ENCODE data around the gene AGK. TPM values are rescaled to one million over a fixed set of nuclear protein-coding genes. Genes with fewer than 3 reads are reported as not detected.
A peak's percentile ranks its signal among the peaks of the same experiment; 100 is the strongest.
"Not testable (repeated sequence)": the region's sequence is repeated elsewhere in the genome, so short reads cannot be mapped to it uniquely, and the experiment has no call there.

The AGK gene
- total RNA-seq, 2 donors from 2014 or later = 32.7 to 33.9 TPM

GRCh38 chr7:141563956-141564623, 12.9 kb downstream of the AGK start:
- ATAC-seq (replicated peaks) = peak; percentile 96
- peak overlapping the region; percentile 87 for H3K27ac Mint-ChIP-seq
- peaks cover 100% of the 10 kb centered on the region for H3K36me3 Mint-ChIP-seq (ENCODE audit: low read depth)
- H3K27me3 Mint-ChIP-seq = no peaks in the 10 kb centered on the region
- H3K4me1 Mint-ChIP-seq = peaks cover 48% of the 10 kb centered on the region
- no peaks in the 10 kb centered on the region for H3K9me3 Mint-ChIP-seq
- peak overlapping the region; percentile 58 for H3K4me3 Mint-ChIP-seq

- peaks cover 44% of the 10 kb centered on the region for H3K4me1 Mint-ChIP-seq
- ATAC-seq (replicated peaks) = no peak
- no peaks in the 10 kb centered on the region for H3K27me3 Mint-ChIP-seq
- no peak overlapping the region for H3K27ac Mint-ChIP-seq
- H3K4me3 Mint-ChIP-seq = no peak overlapping the region
- H3K9me3 Mint-ChIP-seq = no peaks in the 10 kb centered on the region
- H3K36me3 Mint-ChIP-seq (ENCODE audit: low read depth) = peaks cover 94% of the 10 kb centered on the region
These were observed 16.2 kb downstream of the AGK start for GRCh38 chr7:141567432-141567831.

GRCh38 chr7:141568227-141568626, 17.0 kb downstream of the AGK start:
- Mint-ChIP-seq H3K4me1 (peaks cover 45% of the 10 kb centered on the region), H3K27me3 (no peaks in the 10 kb centered on the region), H3K9me3 (no peaks in the 10 kb centered on the region), H3K27ac (no peak overlapping the region), H3K36me3 (ENCODE audit: low read depth) (peaks cover 94% of the 10 kb centered on the region), H3K4me3 (no peak overlapping the region)
- ATAC-seq (replicated peaks) = no peak

GRCh38 chr7:141571059-141571458, 19.8 kb downstream of the AGK start:
- no peak overlapping the region for H3K4me3 Mint-ChIP-seq
- H3K4me1 Mint-ChIP-seq = peaks cover 20% of the 10 kb centered on the region
- ATAC-seq (replicated peaks) = peak; percentile 43
- no peaks in the 10 kb centered on the region for H3K27me3 Mint-ChIP-seq
- H3K9me3 Mint-ChIP-seq = peaks cover 12% of the 10 kb centered on the region
- no peak overlapping the region for H3K27ac Mint-ChIP-seq
- H3K36me3 Mint-ChIP-seq (ENCODE audit: low read depth) = peaks cover 94% of the 10 kb centered on the region

- H3K27me3 Mint-ChIP-seq = no peaks in the 10 kb centered on the region
- peak overlapping the region; percentile 25 for H3K4me3 Mint-ChIP-seq
- peak; percentile 87 for ATAC-seq (replicated peaks)
- peaks cover 14% of the 10 kb centered on the region for H3K4me1 Mint-ChIP-seq
- H3K36me3 Mint-ChIP-seq (ENCODE audit: low read depth) = peaks cover 92% of the 10 kb centered on the region
- peak overlapping the region; percentile 58 for H3K27ac Mint-ChIP-seq
- peaks cover 16% of the 10 kb centered on the region for H3K9me3 Mint-ChIP-seq
These were observed 21.0 kb downstream of the AGK start for GRCh38 chr7:141572175-141572574.

- peaks cover 14% of the 10 kb centered on the region for H3K4me1 Mint-ChIP-seq
- no peaks in the 10 kb centered on the region for H3K27me3 Mint-ChIP-seq
- peaks cover 83% of the 10 kb centered on the region for H3K36me3 Mint-ChIP-seq (ENCODE audit: low read depth)
- peaks cover 16% of the 10 kb centered on the region for H3K9me3 Mint-ChIP-seq
- H3K27ac Mint-ChIP-seq = no peak overlapping the region
- no peak for ATAC-seq (replicated peaks)
- H3K4me3 Mint-ChIP-seq = no peak overlapping the region
These were observed 22.3 kb downstream of the AGK start for GRCh38 chr7:141573511-141573910.

- Mint-ChIP-seq H3K4me3 (no peak overlapping the region), H3K36me3 (ENCODE audit: low read depth) (peaks cover 69% of the 10 kb centered on the region), H3K9me3 (peaks cover 16% of the 10 kb centered on the region), H3K27ac (no peak overlapping the region), H3K27me3 (no peaks in the 10 kb centered on the region), H3K4me1 (peaks cover 14% of the 10 kb centered on the region)
- ATAC-seq (replicated peaks) = no peak
These were observed 24.0 kb downstream of the AGK start for GRCh38 chr7:141575164-141575563.

- ATAC-seq (replicated peaks) = no peak
- no peak overlapping the region for H3K27ac Mint-ChIP-seq
These were observed 24.6 kb downstream of the AGK start for GRCh38 chr7:141575654-141576448.

GRCh38 chr7:141577043-141577839, 26.0 kb downstream of the AGK start:
- peaks cover 52% of the 10 kb centered on the region for H3K36me3 Mint-ChIP-seq (ENCODE audit: low read depth)
- no peaks in the 10 kb centered on the region for H3K27me3 Mint-ChIP-seq
- peaks cover 16% of the 10 kb centered on the region for H3K9me3 Mint-ChIP-seq
- H3K4me1 Mint-ChIP-seq = peaks cover 5% of the 10 kb centered on the region
- ATAC-seq (replicated peaks) = no peak
- H3K4me3 Mint-ChIP-seq = no peak overlapping the region
- H3K27ac Mint-ChIP-seq = no peak overlapping the region

More at GRCh38 chr7:141575654-141576448, 24.6 kb downstream of the AGK start:
- Mint-ChIP-seq H3K4me3 (no peak overlapping the region), H3K36me3 (ENCODE audit: low read depth) (peaks cover 65% of the 10 kb centered on the region), H3K9me3 (peaks cover 16% of the 10 kb centered on the region), H3K27me3 (no peaks in the 10 kb centered on the region), H3K4me1 (peaks cover 14% of the 10 kb centered on the region)

- H3K27me3 Mint-ChIP-seq; H3K4me3 Mint-ChIP-seq; ATAC-seq (replicated peaks); H3K9me3 Mint-ChIP-seq; H3K27ac Mint-ChIP-seq: not testable (repeated sequence)
- Mint-ChIP-seq H3K36me3 (ENCODE audit: low read depth) (peaks cover 46% of the 10 kb centered on the region), H3K4me1 (peaks cover 11% of the 10 kb centered on the region)
These were observed 28.7 kb downstream of the AGK start for GRCh38 chr7:141579953-141580352.

GRCh38 chr7:141582063-141582462, 30.9 kb downstream of the AGK start:
- Mint-ChIP-seq H3K36me3 (ENCODE audit: low read depth) (peaks cover 48% of the 10 kb centered on the region), H3K4me1 (peaks cover 32% of the 10 kb centered on the region)
- not testable (repeated sequence) for ATAC-seq (replicated peaks); H3K27ac Mint-ChIP-seq; H3K4me3 Mint-ChIP-seq; H3K9me3 Mint-ChIP-seq; H3K27me3 Mint-ChIP-seq

GRCh38 chr7:141584935-141585334, 33.7 kb downstream of the AGK start:
- Mint-ChIP-seq H3K9me3 (no peaks in the 10 kb centered on the region), H3K4me1 (peaks cover 35% of the 10 kb centered on the region), H3K27me3 (no peaks in the 10 kb centered on the region), H3K27ac (no peak overlapping the region), H3K4me3 (peak overlapping the region; percentile 69), H3K36me3 (ENCODE audit: low read depth) (peaks cover 56% of the 10 kb centered on the region)
- ATAC-seq (replicated peaks) = no peak

GRCh38 chr7:141585592-141586510, 34.6 kb downstream of the AGK start:
- ATAC-seq (replicated peaks) = peak; percentile 92
- H3K27ac Mint-ChIP-seq = peak overlapping the region; percentile 86
- no peaks in the 10 kb centered on the region for H3K27me3 Mint-ChIP-seq
- peaks cover 40% of the 10 kb centered on the region for H3K4me1 Mint-ChIP-seq
- peaks cover 62% of the 10 kb centered on the region for H3K36me3 Mint-ChIP-seq (ENCODE audit: low read depth)
- peak overlapping the region; percentile 69 for H3K4me3 Mint-ChIP-seq
- no peaks in the 10 kb centered on the region for H3K9me3 Mint-ChIP-seq

- no peaks in the 10 kb centered on the region for H3K9me3 Mint-ChIP-seq
- peak overlapping the region; percentile 86 for H3K27ac Mint-ChIP-seq
- H3K36me3 Mint-ChIP-seq (ENCODE audit: low read depth) = peaks cover 70% of the 10 kb centered on the region
- no peaks in the 10 kb centered on the region for H3K27me3 Mint-ChIP-seq
- peaks cover 40% of the 10 kb centered on the region for H3K4me1 Mint-ChIP-seq
- ATAC-seq (replicated peaks) = no peak
- peak overlapping the region; percentile 69 for H3K4me3 Mint-ChIP-seq
These were observed 35.7 kb downstream of the AGK start for GRCh38 chr7:141586878-141587277.

Data from activated T-helper 17 cell treated with anti-CD3 and anti-CD28 coated beads, Interleukin-2, amount 50 U/mL, for 72 hours (primary cell).